Measurements from ENCODE around the gene RACGAP1. TPM values are rescaled to one million over a fixed set of nuclear protein-coding genes. Genes with fewer than 3 reads are reported as not detected.

The RACGAP1 gene
- polyA plus RNA-seq, 12 donors = 17.4 to 36.4 (median 28.5) TPM; not detected in 1

GRCh38 chr12:49972641-49973360 lies 52.5 kb downstream of the RACGAP1 start, which contains the start of gene AQP6:
Gene AQP6, plus strand, starts transcription at chr12:49972947. Its CDS starts 227 bp downstream, at chr12:49973174.
- no peak for DNase-seq

GRCh38 chr12:49972129-49972528 lies 53.2 kb downstream of the RACGAP1 start:
- no peak for DNase-seq

GRCh38 chr12:49971141-49971540 lies 54.2 kb downstream of the RACGAP1 start:
- DNase-seq = no peak

GRCh38 chr12:49970658-49971057 lies 54.6 kb downstream of the RACGAP1 start:
- no peak for DNase-seq

DNA sequence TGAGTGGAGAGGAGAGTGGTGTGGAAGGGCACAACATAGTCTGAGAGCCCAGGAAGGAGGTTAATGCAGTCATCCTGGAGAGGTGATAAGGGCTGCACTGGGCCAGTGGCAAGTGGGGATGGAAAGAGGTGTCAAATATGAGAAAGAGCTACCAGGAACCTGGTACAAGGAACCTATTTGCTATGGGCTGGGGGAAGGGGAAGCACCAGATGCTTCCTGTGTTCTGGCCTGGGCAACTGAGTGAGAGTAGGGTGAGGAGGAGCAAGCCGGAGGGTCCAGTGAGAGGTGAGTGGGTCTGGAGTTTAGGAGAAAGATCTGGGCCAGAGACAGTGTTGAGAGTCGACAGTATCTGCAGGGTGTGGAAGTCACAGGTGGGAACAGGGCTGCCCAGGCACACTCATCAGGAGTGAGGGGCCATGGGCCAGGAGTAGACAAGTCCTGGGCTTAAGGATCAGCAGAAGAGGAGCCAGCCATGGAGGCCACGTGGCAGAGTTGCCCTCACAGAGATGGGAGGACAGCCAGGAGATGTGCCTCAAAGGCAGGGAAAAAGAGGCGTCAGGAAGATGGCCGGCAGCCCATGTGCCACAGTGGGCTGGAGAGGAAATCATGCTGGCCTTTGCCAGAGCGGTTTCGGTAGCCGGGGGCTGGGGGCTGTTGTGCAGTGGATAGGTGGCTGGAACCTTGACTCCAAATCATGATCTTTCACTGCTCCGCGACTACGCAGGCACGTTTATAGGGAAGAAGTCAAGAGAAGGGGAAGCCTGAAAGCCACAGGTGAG lies 55.5 kb downstream of the RACGAP1 start:
- no peak for DNase-seq

GRCh38 chr12:49969027-49969426 lies 56.3 kb downstream of the RACGAP1 start:
- no peak for DNase-seq

GRCh38 chr12:49968471-49968870 lies 56.8 kb downstream of the RACGAP1 start:
- no peak for DNase-seq

- no peak for DNase-seq
These were observed 57.5 kb downstream of the RACGAP1 start for GRCh38 chr12:49967777-49968250.

- DNase-seq = peak; percentile 91
These were observed 58.1 kb downstream of the RACGAP1 start for GRCh38 chr12:49967042-49967776.

DNA sequence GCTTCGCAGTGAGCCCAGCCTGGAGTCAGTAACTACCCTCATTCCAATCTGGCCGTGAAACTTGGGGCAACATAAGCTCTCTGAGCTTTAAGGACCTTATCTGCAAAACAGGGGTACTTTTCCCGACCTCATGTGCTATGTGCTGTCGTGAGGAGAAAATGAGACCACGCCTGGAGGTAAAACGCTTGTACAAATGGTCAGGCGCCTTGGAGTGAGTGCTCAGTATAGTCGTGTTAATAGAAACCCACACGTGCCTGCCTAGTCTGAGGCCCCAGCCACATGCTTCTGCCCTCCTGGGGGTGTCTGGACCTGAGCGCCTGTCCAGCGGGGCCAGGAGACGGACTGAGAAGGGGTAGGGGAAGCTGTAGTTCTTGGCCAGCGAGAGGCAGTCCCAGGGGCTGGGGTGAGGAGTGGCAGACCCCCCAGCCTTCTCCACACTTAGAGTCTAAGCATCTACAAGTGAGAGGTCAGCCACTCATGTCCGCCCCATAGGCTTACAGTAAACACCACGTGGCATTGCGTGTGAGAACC lies 58.7 kb downstream of the RACGAP1 start:
- DNase-seq = no peak

- DNase-seq = no peak
These were observed 59.5 kb downstream of the RACGAP1 start for GRCh38 chr12:49965836-49966235.

DNA sequence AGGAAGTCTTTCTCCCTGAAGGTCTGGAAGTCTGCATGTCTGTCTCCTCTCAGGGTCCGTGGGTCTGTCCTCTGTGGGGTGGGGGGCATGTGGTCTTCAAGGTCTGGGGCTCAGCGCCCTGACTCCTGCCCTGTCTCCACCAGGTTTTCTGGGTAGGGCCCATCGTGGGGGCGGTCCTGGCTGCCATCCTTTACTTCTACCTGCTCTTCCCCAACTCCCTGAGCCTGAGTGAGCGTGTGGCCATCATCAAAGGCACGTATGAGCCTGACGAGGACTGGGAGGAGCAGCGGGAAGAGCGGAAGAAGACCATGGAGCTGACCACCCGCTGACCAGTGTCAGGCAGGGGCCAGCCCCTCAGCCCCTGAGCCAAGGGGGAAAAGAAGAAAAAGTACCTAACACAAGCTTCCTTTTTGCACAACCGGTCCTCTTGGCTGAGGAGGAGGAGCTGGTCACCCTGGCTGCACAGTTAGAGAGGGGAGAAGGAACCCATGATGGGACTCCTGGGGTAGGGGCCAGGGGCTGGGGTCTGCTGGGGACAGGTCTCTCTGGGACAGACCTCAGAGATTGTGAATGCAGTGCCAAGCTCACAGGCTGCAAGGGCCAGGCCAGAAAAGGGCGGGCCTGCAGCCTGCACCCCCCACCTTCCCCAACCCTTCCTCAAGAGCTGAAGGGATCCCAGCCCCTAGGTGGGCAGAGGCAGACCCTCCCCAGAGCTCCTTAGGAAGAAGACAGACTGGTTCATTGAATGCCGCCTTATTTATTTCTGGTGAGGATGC lies 60.3 kb downstream of the RACGAP1 start:
- no peak for DNase-seq

DNA sequence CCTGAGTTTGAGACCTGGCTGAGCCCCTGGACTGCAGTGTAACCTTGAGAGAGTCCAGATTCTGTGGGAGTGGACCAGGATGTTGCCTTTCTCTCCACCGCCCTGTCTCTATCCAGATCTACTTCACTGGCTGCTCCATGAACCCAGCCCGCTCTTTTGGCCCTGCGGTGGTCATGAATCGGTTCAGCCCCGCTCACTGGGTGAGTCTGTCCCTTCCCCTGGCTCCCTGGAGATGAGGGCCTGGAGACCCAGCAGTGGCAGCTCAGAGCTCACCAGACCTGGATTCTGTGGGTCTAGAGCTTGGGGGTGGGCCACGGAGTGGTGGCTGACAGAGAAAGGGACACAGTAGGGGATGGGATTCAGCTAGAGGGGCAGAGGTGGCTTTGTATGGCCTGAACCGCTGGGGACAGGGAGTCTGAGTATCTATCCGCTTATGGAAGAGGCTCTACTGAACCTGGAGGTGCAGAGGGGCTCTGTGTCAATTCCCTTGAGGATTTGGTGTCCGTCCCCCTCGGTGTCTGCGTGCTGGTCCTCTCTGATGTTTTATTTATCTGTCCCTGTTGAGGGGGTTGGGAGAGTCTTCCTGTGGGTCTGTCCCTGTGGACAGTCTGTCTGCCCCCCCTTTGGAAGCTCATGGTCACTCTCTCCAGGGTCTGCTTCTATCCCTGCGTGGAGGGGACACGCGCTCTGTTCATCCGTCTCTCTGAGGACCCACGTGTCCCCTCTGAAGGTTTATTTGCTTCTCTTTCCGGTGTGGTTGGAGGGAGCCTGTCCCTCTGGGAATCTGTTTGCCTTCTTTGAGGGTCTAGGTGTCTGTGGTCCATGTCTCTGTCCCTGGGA lies 61.1 kb downstream of the RACGAP1 start:
- no peak for DNase-seq

- no peak for DNase-seq
These were observed 62.2 kb downstream of the RACGAP1 start for GRCh38 chr12:49962861-49963765.

DNA sequence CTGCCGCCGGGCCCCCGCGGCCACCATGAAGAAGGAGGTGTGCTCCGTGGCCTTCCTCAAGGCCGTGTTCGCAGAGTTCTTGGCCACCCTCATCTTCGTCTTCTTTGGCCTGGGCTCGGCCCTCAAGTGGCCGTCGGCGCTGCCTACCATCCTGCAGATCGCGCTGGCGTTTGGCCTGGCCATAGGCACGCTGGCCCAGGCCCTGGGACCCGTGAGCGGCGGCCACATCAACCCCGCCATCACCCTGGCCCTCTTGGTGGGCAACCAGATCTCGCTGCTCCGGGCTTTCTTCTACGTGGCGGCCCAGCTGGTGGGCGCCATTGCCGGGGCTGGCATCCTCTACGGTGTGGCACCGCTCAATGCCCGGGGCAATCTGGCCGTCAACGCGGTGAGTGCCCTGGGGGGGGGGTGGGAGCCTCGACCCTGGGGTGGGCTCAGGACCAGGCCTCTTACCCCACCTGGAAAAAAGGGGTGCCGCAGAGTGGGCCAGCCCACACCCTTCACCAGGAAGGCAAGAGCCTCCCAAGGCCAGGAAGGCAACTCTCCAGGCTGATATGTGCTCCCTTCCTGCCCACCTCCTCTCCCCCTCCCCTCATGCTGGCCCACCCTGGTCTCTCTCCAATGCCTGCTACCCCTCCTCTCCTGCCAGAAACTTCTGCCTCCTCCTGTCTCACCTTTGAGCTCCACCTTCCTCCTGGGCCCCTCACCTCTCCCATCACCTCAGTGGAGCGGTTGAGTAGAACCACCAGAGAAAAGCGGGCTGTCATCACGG lies 63.1 kb downstream of the RACGAP1 start:
- no peak for DNase-seq

DNA sequence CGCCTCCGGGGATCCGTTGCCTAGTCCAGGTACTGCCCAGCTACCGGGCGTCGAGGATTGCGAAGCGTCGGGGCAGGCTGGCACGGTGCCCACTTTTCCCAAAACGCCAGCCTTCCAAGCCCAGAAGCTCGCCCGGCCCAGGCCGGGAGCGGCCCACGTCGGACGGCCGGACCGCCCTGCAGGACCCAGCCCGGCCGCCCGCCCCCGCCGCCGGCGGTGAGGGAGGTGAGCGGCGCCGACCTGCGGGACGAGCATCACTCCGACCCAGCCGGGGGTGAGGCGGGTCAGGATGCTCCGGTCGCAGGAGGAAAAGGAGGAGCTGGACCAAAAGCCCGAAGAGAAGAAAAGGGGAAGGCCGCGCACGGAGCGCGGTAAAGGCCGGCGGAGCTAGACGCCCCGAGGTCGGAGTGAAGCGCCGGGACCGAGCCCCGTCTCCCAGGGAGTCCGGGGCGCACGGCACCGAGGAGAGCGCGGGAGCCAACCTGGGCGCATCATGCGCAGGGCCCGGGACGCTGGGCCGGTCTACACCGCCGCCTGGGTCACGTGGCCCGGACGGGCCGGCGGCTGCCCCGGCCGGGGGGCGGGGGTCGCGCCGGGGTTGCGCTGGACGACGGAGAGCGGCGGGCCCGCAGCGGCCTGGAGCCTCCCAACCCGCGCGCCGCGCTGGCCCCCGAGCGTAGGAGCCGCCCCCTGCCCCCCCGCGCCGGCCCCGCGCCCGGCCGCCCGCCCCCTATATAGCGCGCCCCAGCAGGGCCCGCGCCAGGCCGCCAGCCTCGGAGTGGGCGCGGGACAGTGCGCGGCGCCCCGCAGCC lies 64.0 kb downstream of the RACGAP1 start, which contains the start of gene AQP5:
TSS of gene AQP5 (plus strand) at position 762 of the 812 bp plus-strand sequence. CDS start 146 bp downstream, outside the sequence.
- DNase-seq = no peak

DNA sequence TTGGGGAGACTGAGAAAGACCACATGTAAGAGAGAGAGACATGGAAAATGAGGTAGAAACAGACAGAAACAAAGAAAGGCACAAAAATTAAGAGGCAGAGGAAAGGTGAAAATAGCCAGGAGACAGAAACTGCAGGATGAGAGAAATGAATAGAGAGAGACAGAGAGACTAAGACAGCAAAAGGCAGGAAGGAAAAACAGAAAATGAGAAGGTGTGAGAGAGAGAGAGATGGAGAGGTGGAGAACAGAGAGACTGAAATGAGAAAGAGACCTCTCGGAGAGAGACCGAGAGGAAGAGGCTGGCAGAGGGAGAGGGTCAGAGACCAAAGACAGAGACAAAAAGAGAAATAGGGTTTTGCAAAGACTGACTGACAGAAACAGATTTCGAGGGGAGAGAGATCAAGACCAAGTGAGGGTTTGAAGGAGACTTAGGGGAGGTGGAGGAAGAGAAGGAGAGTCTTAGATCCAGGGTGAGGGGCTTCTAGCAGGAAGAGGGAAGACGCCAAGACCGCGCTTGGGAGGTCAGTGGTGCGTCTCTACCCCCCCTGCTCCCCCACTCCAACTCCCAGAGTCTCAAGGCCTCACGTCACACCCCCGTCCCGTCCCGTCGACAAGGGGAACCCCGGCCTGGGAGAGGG lies 64.7 kb downstream of the RACGAP1 start:
- no peak for DNase-seq

Data from muscle of arm (tissue), 12 donors.